ENCODE results near the gene GRM7. TPM values are rescaled to one million over a fixed set of nuclear protein-coding genes. Genes with fewer than 3 reads are reported as not detected.

The GRM7 gene
- total RNA-seq, 1 donor from 2014 or later, result not detected

DNA sequence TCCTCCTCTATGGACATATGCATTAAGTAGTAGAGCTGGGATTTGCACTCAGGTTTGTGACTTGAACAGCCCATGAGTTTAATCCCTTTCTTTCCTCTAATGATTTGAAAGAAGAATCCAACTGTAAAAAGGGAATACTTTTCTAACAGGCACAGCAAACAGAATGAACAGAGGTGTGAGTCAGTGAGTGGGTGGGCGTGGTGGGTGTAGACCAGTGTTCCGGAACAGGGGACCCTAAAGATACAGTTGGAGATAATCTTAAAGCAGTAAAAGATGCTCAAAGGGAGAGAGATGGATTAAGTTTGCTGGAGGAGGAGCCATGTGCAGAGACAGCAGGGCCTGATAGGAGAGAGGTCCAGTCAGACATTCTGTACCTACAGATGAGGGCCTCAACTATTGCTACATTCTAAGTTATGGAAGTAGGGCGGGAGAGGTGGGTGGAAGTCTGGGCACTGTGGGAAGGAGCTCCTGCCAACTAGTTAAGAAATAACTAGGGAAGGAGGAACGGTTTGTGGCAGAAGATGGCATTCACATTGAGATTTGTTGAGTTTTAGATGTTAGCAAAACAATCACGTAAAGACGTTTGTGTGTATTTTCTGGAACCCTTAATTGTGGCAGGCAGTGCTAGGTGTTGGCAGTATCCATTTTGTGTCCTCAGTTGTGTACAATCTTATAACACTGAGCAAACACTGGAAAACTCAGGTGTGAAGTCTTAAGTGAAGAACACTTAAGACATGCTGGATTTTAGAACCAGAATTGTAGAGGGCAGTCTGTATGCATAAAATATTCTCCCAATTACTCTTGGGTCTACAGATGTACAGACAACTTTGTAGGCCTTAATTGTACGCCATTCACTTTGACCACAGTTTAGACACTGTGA lies 511.0 kb downstream of the GRM7 start:
- Histone ChIP-seq H3K27me3 (ENCODE audit: control insufficient read depth, insufficient read depth, low read length) (no peaks in the 10 kb centered on the region), H3K4me3 (ENCODE audit: low read depth, low read length) (no peak overlapping the region), H3K36me3 (ENCODE audit: control insufficient read depth, insufficient read depth, low read length) (no peaks in the 10 kb centered on the region)
- TF ChIP-seq, protein P1, sequence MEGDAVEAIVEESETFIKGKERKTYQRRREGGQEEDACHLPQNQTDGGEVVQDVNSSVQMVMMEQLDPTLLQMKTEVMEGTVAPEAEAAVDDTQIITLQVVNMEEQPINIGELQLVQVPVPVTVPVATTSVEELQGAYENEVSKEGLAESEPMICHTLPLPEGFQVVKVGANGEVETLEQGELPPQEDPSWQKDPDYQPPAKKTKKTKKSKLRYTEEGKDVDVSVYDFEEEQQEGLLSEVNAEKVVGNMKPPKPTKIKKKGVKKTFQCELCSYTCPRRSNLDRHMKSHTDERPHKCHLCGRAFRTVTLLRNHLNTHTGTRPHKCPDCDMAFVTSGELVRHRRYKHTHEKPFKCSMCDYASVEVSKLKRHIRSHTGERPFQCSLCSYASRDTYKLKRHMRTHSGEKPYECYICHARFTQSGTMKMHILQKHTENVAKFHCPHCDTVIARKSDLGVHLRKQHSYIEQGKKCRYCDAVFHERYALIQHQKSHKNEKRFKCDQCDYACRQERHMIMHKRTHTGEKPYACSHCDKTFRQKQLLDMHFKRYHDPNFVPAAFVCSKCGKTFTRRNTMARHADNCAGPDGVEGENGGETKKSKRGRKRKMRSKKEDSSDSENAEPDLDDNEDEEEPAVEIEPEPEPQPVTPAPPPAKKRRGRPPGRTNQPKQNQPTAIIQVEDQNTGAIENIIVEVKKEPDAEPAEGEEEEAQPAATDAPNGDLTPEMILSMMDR (IDR thresholded peaks at IDR 0.05; ENCODE audit: insufficient read depth, low read length, severe bottlenecking), result no peak
- FAIRE-seq (peak; percentile 79), DNase-seq (ENCODE audit: low read depth) (no peak)

DNA sequence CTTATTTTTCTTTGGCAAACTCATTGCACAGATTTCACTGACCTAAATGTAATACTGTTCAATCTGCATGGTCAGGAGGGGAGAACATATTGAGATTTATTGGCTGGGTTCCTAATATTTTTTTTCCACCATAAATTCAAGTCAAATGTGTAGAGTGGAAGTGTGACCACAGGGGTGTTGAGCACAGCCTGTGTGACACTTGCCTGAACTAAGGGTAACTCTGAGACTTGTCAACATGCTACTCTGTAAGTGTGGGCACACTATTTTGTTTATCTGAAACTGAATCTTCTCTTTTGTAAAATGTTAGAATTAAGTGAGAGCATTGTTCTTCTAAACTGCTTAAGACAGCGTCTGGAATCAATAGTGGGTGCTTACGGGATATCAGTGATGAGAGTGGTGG lies 516.2 kb downstream of the GRM7 start:
- no peaks in the 10 kb centered on the region for H3K27me3 ChIP-seq (ENCODE audit: control insufficient read depth, insufficient read depth, low read length)
- no peak for FAIRE-seq
- DNase-seq (ENCODE audit: low read depth), result no peak
- TF ChIP-seq, protein P1 (IDR thresholded peaks at IDR 0.05; ENCODE audit: insufficient read depth, low read length, severe bottlenecking), result no peak
- no peaks in the 10 kb centered on the region for H3K36me3 ChIP-seq (ENCODE audit: control insufficient read depth, insufficient read depth, low read length)
- no peak overlapping the region for H3K4me3 ChIP-seq (ENCODE audit: low read depth, low read length)

DNA sequence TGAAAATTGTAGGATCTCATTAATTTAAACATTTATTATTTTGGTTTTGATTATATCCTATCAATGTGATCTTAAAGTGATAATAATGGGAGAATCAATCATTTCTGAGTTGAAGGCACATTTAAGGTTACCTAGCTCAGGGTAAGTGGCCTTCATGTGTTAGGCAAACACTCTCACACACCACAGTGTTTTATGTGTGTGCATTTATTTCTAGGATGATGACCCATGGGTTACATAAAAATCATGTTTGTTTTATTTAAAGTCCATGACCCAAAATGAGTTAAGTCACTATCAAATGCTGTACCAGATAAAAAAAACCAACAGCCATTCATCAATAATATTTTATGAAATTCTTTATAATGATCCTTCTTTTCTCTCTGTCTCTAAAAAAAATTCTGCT lies 520.8 kb downstream of the GRM7 start:
- no peak for DNase-seq (ENCODE audit: low read depth)
- TF ChIP-seq, protein P1 (IDR thresholded peaks at IDR 0.05; ENCODE audit: insufficient read depth, low read length, severe bottlenecking), result no peak
- H3K4me3 ChIP-seq (ENCODE audit: low read depth, low read length), result no peak overlapping the region
- no peaks in the 10 kb centered on the region for H3K36me3 ChIP-seq (ENCODE audit: control insufficient read depth, insufficient read depth, low read length)
- no peaks in the 10 kb centered on the region for H3K27me3 ChIP-seq (ENCODE audit: control insufficient read depth, insufficient read depth, low read length)
- no peak for FAIRE-seq

DNA sequence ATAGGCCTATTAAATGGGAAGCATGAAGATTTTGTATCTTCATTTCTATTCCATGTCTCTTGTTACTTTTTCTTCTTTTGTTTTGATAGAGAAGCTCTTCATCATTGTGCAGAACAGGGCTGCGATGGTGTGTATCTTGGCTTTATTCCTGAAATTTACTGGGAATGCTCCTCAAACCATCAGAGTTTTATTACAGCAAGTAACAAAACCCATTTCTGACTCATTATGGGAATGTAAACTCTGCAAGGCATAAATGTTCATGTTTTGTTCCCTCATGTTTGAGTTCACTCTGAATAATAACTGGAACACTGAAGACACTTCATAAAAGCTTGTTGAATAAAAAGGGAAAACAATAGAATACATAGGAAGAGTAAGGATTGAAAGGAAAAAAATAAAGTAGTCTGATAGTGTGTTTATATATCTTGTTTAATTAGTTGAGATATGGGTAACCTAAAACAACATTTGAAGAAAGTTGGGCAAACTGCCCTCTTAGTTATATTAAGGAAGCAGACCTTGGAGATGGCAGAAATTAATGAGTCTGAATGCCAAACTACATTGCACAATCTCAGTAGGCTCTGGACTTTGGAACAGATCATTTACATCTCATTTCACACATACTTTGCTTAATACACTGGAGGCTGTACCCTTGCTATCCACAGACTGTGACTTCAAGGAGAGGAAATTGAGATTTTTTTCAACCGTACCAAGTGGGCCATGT lies 521.5 kb downstream of the GRM7 start:
- FAIRE-seq (no peak), DNase-seq (ENCODE audit: low read depth) (peak; percentile 61)
- Histone ChIP-seq H3K36me3 (ENCODE audit: control insufficient read depth, insufficient read depth, low read length) (no peaks in the 10 kb centered on the region), H3K27me3 (ENCODE audit: control insufficient read depth, insufficient read depth, low read length) (no peaks in the 10 kb centered on the region), H3K4me3 (ENCODE audit: low read depth, low read length) (no peak overlapping the region)
- TF ChIP-seq, protein P1 (IDR thresholded peaks at IDR 0.05; ENCODE audit: insufficient read depth, low read length, severe bottlenecking), result no peak

DNA sequence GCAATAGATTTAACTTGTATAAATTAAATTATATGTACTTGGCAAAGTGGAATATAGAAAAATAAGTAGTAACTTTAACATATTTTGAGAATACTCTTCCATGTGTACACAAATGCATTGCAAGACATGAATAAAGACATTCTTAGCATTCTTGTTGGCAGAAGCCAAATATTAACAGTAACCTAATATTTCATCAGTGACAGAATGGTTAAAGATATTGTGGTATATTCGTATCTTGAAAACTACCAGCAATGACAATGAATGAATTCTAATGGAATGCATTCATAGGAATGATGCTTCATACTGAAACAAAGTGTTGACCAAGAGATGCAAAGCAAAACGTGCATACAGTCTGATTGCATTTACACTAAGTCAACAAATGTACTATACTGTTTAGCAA lies 524.7 kb downstream of the GRM7 start:
- no peaks in the 10 kb centered on the region for H3K27me3 ChIP-seq (ENCODE audit: control insufficient read depth, insufficient read depth, low read length)

More for the DNA sequence above, 524.7 kb downstream of the GRM7 start:
- TF ChIP-seq, protein P1 (IDR thresholded peaks at IDR 0.05; ENCODE audit: insufficient read depth, low read length, severe bottlenecking), result no peak
- peak; percentile 7 for DNase-seq (ENCODE audit: low read depth)
- Histone ChIP-seq H3K36me3 (ENCODE audit: control insufficient read depth, insufficient read depth, low read length) (no peaks in the 10 kb centered on the region), H3K4me3 (ENCODE audit: low read depth, low read length) (no peak overlapping the region)
- FAIRE-seq, result no peak

Data from bronchial epithelial cell (primary cell).